Stimulated activated CD4-positive, alpha-beta T cell treated with anti-CD3 and anti-CD28 coated beads, Interleukin-15, amount 100 ng/mL, for 24 hours (primary cell): Measurements from ENCODE around the gene CCDC9B.

Experiments used
- DNase-seq: peaks from one replicate; pipeline ENCODE4 v3.0.0-alpha.2; 2020

CCDC9B gene

GRCh38 chr15:40365016-40365415 lies 24.3 kb upstream of the CCDC9B start:
- no peak for DNase-seq

- DNase-seq, result no peak
Measured at GRCh38 chr15:40364251-40364650, 23.5 kb upstream of the CCDC9B start.

DNA sequence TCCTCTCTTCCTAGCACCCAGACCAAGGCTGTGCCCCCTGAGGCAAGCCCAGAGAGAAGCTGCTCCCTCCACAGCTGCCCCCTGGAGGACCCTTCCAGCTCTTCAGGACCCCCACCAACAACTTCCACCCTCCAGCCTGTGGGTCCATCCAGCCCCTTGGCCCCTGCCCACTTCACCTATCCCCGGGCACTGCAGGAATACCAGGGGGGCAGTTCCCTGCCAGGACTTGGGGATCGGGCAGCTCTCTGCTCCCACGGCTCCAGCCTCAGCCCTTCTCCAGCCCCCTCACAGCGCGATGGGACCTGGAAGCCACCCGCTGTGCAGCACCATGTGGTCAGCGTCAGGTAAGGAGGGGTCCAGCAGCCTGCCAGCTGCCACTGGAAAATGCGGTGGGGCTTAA lies 22.9 kb upstream of the CCDC9B start:
- no peak for DNase-seq

DNA sequence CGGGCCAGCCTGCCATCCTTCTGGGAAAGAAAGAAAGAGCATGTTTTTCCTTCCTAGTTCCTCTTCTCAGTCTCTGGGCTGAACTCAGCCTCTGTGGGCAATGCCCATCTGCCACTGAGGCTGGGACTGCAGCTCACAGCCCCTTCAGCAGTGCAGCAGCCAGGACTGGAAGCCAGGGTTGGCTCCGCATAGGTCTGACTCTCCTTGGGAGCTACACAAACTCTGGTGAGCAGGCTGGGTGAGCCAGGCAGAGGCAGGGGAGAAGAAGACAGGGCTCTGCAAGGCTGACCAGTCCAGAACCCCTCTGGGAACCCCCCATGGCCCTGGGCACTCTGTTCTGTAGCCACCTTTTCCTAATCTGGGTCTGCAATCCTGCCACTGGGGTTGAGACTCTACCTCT lies 20.9 kb upstream of the CCDC9B start:
- DNase-seq, result no peak

- DNase-seq, result no peak
Measured at GRCh38 chr15:40360015-40360414, 19.3 kb upstream of the CCDC9B start.

DNA sequence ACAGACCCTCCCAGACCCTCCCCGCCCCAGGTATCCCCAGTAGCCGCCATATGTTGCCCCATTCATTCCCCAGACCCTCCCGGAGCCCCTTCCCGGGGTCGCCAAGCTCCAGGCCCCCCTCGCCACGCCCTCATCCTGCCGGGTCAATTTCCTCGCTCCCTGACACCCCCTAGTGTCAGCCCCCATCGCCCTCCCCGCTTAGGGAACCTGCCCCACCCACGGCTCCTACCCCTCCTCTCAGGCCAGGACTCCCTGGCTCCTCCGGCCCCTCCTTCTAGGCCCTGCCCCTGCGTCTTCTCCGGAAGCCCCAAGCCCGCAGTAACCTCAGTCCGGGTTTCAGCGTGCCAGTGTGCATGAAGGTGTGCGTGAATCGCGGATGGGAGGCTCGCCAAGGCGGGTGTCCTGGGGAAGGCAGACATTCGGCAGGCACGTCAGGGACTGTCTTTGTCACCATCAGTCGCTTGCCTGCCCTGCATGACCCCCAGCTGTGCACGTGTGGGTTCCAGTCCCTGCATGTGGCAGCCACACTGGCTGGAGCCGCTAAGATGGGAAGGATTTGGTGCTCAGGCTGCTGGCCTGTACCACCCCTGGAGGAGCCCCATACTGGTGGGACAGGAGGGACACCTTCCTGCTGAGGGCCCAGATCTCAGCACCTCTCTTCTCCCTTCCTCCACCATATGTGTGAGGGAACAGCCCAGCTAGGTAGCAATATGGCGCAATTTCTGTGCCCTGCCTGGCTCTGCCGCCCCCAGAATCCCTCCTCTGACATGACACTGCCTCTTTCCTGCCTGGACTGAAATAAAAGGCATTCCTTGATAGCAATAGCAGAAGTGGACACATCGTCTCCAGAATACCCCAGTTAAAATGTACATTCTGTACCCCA lies 18.0 kb upstream of the CCDC9B start:
- DNase-seq, result peak; percentile 46

GRCh38 chr15:40357723-40358470 lies 17.2 kb upstream of the CCDC9B start, which contains the start of gene DISP2:
TSS of gene DISP2 (plus strand) at chr15:40358219. CDS start at chr15:40358322, 103 bp downstream.
- peak; percentile 92 for DNase-seq

- no peak for DNase-seq
Measured at GRCh38 chr15:40357246-40357645, 16.5 kb upstream of the CCDC9B start.

DNA sequence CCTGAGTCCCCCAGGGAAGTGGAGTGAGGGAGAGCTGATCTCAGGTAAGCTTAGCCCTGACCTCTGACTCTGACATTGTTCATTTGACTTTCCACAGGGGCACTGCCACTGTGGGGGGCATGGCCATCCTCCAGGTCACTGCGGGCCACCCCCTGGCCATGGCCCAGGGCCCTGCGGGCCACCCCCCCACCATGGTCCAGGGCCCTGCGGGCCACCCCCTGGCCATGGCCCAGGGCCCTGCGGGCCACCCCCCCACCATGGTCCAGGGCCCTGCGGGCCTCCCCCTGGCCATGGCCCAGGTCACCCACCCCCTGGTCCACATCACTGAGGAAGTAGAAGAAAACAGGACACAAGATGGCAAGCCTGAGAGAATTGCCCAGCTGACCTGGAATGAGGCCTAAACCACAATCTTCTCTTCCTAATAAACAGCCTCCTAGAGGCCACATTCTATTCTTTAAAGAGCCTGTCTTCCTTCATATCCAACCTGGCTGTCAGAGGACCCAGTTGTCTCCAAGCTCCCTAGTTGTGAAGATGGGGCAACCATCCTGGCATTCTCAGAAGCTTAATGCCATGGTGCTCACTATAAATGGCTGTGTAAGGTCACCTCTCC lies 15.3 kb upstream of the CCDC9B start:
- no peak for DNase-seq

DNA sequence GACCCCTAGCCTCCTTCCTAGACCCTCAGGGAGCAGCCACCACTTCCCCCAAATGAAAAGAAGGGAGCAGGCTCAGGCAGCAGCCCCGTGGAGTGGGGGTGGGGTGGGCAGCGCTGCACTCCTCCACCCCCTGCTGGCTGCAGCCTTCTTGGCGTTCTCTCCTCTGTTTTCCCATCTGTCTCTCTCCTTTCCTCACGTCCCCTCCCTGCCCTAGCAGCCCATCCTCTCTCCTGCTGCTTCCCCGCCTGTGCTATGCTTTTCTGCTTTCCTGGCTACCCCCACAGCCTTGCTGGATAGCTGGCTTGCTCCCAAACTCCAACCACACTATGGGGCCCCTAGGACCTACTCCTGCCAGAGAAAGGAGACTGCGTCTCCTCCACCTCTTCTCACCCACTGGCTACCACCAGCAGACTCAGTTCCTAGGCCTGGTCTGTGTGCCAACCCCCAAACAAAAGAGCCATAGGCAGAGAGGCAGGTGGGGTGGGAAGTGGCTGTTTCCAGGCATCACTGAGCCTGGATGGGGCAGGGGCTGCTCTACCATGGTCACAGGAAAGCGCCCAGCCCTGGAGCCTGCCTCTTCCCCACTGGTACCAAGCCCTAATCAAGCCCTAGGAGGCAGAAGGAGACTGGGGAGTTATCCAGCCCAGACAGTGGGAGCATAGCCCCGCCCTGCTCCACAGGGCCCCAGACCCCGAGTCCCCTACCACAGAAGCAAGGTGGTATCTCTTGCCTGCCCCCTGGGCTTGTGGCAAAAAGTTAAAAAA lies 13.9 kb upstream of the CCDC9B start:
- DNase-seq, result no peak

GRCh38 chr15:40353697-40354096 lies 13.0 kb upstream of the CCDC9B start:
- no peak for DNase-seq

- DNase-seq, result no peak
Measured at GRCh38 chr15:40352281-40352901, 11.7 kb upstream of the CCDC9B start.

DNA sequence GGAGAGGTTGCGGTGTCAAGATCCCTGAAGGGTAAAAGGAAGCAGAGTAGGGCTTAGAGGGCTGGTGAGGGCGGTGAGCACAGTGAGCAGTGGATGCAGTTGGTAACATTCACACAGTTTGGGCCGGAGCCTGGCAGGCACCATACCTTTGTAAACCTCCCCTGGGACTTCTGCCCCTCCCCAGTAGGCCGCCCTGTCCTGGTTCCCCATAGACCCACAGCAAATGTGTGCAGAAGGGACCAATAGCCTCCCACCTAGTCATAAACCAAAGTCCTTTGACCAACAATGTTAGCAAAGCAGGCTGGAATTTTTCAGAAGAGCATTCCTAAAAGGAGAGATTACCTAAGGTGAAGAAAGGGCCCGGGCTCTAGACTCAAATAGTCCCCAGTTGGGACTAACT lies 8.4 kb upstream of the CCDC9B start:
- no peak for DNase-seq

GRCh38 chr15:40348474-40348870 lies 7.7 kb upstream of the CCDC9B start:
- no peak for DNase-seq

DNA sequence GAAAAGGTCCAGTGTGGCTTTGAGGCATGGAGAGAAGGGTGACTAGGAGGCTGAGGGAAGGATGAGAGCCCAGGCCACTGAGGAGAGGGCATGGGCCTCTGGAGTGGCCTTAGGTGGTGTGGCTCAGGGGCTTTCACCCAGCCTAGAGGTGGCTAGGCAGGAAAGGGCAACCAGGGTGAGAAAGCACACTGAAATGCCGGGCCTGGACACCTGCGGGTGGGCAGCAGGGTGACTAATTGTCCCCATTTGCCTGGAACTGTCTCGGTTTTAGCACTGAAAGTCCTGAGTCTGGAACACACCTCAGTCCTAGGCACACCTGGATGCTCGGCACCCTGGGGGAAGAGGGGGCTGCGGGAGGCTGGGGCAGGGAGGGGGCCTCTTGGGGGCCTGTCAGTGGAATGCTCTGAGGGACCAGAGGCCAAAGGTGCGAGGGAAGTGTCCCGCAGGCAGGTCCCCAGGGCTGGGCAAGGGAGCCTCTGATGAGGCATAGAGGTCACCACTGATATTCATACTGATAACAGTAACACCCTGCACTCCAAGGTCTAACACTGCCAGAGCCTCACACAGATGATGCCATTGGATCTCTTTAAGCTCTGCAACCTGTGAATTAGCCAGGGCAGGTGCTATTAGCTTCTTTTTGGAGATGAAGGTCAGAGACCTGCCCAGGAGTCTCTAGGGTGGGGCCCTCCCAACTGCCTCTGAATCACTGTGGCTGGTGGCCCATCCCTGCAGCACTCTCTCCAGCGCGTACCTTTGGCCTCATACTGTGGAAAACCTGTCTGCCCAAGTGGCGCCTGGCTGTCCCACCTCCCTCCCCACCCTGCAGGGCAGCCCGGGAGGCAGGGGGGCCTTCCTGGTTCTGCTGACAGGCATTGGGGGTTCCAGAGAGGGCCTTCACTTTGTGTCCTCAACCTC lies 7.1 kb upstream of the CCDC9B start:
- DNase-seq, result no peak

DNA sequence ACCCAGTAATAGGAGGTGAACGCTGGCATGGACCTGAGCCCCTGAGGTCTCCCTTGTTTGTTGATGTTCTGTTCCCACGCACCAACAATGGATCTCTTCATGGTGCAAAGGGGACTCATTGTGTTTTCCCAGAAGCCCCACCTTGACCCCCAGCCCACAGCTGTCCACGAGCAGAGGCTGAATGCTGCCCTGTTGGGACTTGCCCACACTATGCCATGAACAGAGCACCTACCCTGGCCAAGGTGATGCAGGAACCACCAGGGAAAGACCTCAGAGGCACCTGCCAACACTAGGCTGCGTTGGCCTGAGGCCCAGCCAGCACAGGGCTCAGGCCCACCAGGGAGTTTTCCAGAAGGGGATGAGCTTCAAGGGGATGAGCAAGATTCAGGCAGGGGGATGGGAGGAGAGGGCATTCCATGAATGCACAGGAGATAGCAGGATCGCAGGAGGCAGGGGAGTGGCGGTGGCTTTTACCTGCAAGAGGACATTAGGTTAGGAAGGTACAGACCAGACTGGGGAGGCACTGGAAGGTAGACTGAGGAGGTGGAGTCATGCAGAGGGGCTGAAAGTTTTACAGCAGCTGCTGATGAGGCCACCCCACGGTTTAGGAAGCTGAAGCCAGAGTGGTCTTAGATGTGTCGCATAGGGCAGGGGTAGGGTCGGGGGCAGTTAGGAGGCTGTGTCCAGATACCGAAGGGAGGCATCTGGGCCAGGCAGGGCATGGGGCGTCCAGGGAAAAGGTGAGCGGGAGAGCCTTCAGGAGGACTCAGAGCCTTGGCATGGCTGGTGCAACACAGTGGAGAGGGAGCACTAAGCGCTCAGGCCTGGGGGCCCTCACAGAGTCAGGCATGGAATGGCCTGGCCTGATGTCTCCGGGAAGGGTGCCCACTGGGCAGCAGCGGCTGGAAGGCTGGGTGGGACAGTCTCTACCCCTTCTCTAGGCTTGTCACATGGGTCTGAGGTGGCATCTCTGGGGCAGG lies 6.1 kb upstream of the CCDC9B start:
- no peak for DNase-seq

DNA sequence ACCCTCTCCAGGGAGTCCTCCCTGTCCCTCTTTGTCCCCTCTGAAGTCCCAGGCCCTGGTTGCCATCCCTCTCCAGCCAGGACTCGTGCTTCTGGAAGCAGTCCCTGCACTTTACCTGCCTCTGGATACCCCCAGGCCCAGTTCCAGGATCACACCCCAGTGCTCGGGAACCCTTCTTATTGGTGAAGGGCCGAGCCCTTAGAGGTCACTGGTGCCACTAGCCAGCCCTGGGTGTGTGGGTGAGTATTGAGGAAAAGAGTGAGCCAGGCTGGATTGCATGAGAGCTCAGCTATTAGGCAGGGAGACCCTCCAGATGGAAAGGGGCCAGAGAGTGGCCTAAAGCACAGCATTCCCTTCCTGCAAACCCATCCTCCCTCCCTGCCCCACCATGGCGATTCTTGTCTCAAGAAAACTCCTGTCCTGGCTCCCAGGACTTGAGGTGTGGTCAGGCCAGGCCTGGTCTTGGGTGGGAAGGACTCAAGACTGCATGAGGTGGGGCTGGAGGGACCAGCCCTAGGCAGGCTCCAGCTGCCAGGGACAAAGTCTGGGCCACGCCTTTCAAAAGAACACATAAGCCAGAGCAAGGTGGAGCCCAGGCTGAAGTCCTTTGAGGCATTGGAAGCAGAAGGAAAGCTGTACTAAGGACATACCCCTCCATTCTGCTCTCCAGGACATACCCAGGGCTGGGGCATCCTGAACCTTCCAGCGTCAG lies 5.3 kb upstream of the CCDC9B start:
- DNase-seq, result no peak

- no peak for DNase-seq
Measured at GRCh38 chr15:40345225-40345866, 4.6 kb upstream of the CCDC9B start.

GRCh38 chr15:40344631-40345120 lies 3.9 kb upstream of the CCDC9B start:
- DNase-seq, result peak; percentile 82
